ENCODE data around the gene MAPK1. TPM values are rescaled to one million over a fixed set of nuclear protein-coding genes. Genes with fewer than 3 reads are reported as not detected.

The MAPK1 gene
- total RNA-seq, 2 experiments from 2014 or later = 39.6 to 79.8 TPM

DNA sequence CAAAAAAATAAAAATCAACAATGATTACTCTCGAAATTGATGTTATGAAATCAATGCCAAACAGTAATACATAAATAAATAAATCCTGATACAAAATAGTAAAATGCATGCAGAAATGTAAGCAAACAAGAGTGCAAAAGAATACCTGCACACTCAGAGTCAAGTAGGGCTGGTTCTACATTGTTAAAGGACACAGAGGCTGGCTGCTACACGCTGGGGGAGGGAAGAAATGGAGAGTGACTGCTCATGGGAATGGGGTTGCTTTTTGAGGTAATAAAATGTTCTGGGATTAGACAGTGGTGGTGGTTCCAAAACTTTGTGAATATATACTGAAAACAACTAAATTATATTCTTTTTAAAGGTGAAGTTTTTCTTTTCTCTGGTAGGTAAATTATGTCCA is 32.1 kb downstream of the MAPK1 start:
- no peaks in the 10 kb centered on the region for H3K9me2 ChIP-seq (ENCODE audit: insufficient read depth, low read length)
- ChIA-PET CTCF (ENCODE audit: unreplicated experiment) (no interaction called here), POLR2A (interaction anchor here (0.7 to 0.9 kb wide), 5 partner anchors 13 to 196 kb away, joined by 3 to 7 read pairs (median 3); no protein-coding TSS in a partner anchor)
- TF ChIP-seq, protein P1, sequence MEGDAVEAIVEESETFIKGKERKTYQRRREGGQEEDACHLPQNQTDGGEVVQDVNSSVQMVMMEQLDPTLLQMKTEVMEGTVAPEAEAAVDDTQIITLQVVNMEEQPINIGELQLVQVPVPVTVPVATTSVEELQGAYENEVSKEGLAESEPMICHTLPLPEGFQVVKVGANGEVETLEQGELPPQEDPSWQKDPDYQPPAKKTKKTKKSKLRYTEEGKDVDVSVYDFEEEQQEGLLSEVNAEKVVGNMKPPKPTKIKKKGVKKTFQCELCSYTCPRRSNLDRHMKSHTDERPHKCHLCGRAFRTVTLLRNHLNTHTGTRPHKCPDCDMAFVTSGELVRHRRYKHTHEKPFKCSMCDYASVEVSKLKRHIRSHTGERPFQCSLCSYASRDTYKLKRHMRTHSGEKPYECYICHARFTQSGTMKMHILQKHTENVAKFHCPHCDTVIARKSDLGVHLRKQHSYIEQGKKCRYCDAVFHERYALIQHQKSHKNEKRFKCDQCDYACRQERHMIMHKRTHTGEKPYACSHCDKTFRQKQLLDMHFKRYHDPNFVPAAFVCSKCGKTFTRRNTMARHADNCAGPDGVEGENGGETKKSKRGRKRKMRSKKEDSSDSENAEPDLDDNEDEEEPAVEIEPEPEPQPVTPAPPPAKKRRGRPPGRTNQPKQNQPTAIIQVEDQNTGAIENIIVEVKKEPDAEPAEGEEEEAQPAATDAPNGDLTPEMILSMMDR (conservative IDR thresholded peaks at IDR 0.05; ENCODE audit: low read length) = no peak
- TF ChIP-seq EZH2phosphoT487 (IDR thresholded peaks at IDR 0.05; ENCODE audit: borderline replicate concordance, low read depth, low read length) = no peak
- TSS peak; percentile 56 for BruUV-seq (replicated peaks)
- H4K20me1 ChIP-seq (ENCODE audit: insufficient read depth, low read length) = peaks cover 13% of the 10 kb centered on the region; the same call in 1 of the 2 replicates
- peak overlapping the region; percentile 79 for H3K4me2 ChIP-seq (ENCODE audit: low read length)
- H3K79me2 ChIP-seq (ENCODE audit: insufficient read depth, low read depth, low read length) = peaks cover 95% of the 10 kb centered on the region
- peaks cover 15% of the 10 kb centered on the region; the same call in 1 of the 2 replicates for H3K36me3 ChIP-seq (ENCODE audit: insufficient read depth, low read length)
- intact Hi-C loops (cut with micrococcal nuclease; ENCODE audit: unreplicated experiment) = loop anchor here (2.0 kb wide), 1 partner anchor 55 kb away; no protein-coding TSS in a partner anchor
- peaks cover 60% of the 10 kb centered on the region for H3K4me1 ChIP-seq (ENCODE audit: insufficient read depth, low read length, poor library complexity, severe bottlenecking)
- peak; percentile 21 for DNase-seq (ENCODE audit: low spot score)
- H2AFZ ChIP-seq (ENCODE audit: low read length) = no peak overlapping the region
- H3K27ac ChIP-seq (ENCODE audit: low read depth, low read length, poor library complexity, severe bottlenecking) = peak overlapping the region; percentile 91
- no peaks in the 10 kb centered on the region for H3K9me3 ChIP-seq (ENCODE audit: low read length)
- H3K4me3 ChIP-seq (ENCODE audit: low read depth, low read length, poor library complexity, severe bottlenecking) = peak overlapping the region; percentile 58

DNA sequence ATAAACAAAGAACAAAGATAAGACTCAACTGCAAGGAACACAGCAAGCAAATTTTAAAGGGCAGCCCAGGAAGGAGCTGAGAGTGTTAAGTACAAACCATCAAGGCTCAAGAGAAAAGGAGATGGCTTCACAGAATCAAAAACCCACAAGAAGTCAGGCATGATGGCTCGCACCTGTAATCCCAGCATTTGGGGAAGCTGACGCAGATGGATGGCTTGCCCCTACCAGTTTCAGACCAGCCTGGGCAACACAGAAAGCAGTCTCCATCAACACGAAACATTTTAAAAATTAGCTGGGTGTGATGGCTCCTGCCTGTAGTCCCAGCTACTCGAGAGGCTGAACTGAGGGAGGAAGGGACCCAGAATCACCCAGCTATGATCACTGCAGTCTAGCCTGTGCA is 32.6 kb downstream of the MAPK1 start:
- no TSS peak for BruUV-seq (replicated peaks)
- Histone ChIP-seq H2AFZ (ENCODE audit: low read length) (no peak overlapping the region), H3K4me1 (ENCODE audit: insufficient read depth, low read length, poor library complexity, severe bottlenecking) (peaks cover 60% of the 10 kb centered on the region), H4K20me1 (ENCODE audit: insufficient read depth, low read length) (peaks cover 13% of the 10 kb centered on the region; the same call in 1 of the 2 replicates), H3K4me2 (ENCODE audit: low read length) (peak overlapping the region; percentile 79), H3K27ac (ENCODE audit: low read depth, low read length, poor library complexity, severe bottlenecking) (peak overlapping the region; percentile 91), H3K9me2 (ENCODE audit: insufficient read depth, low read length) (no peaks in the 10 kb centered on the region), H3K4me3 (ENCODE audit: low read depth, low read length, poor library complexity, severe bottlenecking) (peak overlapping the region; percentile 58), H3K79me2 (ENCODE audit: insufficient read depth, low read depth, low read length) (peaks cover 95% of the 10 kb centered on the region), H3K9me3 (ENCODE audit: low read length) (no peaks in the 10 kb centered on the region), H3K36me3 (ENCODE audit: insufficient read depth, low read length) (peaks cover 11% of the 10 kb centered on the region; the same call in 1 of the 2 replicates)
- CTCF ChIA-PET (ENCODE audit: unreplicated experiment) = interaction anchor here (0.6 kb wide), 1 partner anchor 39 kb away, joined by 4 read pairs; no protein-coding TSS in a partner anchor
- peak; percentile 90 for DNase-seq (ENCODE audit: low spot score)
- POLR2A ChIA-PET = interaction anchor here (0.6 to 1.1 kb wide), 8 partner anchors 13 to 1260 kb away, joined by 3 to 6 read pairs (median 3); no protein-coding TSS in a partner anchor
- TF ChIP-seq, protein P1 (conservative IDR thresholded peaks at IDR 0.05; ENCODE audit: low read length) = no peak
- TF ChIP-seq EZH2phosphoT487 (IDR thresholded peaks at IDR 0.05; ENCODE audit: borderline replicate concordance, low read depth, low read length) = no peak
- intact Hi-C loops (cut with micrococcal nuclease; ENCODE audit: unreplicated experiment) = loop anchor here (2.0 kb wide), 1 partner anchor 54 kb away; no protein-coding TSS in a partner anchor
